H54 (cell line): ENCODE data around the gene MAPKAP1.

Experiments used
- DNase-seq: peaks from one replicate; pipeline ENCODE4 v3.0.0; 2011; ENCODE audit warnings: low spot score, mixed read lengths; ENCODE audit not compliant: insufficient read length
- FAIRE-seq: peaks from 3 replicates; lab custom pipeline; 2011; peaks lifted over from hg19 to GRCh38; lab: Jason Lieb, UNC
- POLR2A ChIP-seq: IDR thresholded peaks from 2 replicates; pipeline ENCODE4 v1.6.1; 2011; ENCODE audit warnings: low read depth, mild to moderate bottlenecking, low read length

Gene MAPKAP1

GRCh38 chr9:125706651-125707471 lies at the start of gene MAPKAP1:
Gene MAPKAP1 (minus strand): TSS chr9:125707208. CDS start chr9:125672574, 34,634 bp downstream.
- peak; percentile 70 for TF ChIP-seq POLR2A
- DNase-seq (peak; percentile 99), FAIRE-seq (peak; percentile 81)

GRCh38 chr9:125756518-125756917 lies 49.5 kb upstream of the MAPKAP1 start:
- no peak for TF ChIP-seq POLR2A
- FAIRE-seq (peak; percentile 98), DNase-seq (no peak)

GRCh38 chr9:125755340-125755739 lies 48.3 kb upstream of the MAPKAP1 start:
- peak; percentile 93 for FAIRE-seq
- TF ChIP-seq POLR2A = no peak
- DNase-seq = no peak

DNA sequence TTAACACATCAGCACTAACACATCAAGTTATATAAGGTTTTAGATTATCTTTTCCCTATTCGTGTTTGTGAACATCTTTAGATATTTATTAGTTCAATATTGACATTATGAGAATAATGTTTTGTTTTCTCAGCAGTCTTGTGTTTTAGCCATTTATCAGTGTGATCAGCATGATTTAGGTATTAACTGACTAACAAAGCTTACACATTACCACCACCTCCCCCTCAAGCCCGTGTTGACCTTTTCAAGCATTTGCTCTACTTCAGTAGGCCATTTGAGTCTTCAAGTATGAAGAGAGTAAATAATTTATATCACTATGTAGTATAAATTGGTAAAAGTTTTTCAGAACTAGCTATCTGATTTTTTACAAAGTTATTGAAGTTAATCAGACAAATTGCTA lies 47.1 kb upstream of the MAPKAP1 start:
- TF ChIP-seq POLR2A = no peak
- peak; percentile 96 for FAIRE-seq
- no peak for DNase-seq

- TF ChIP-seq POLR2A = no peak
- no peak for DNase-seq
- peak; percentile 91 for FAIRE-seq
These were observed 45.1 kb upstream of the MAPKAP1 start for GRCh38 chr9:125752070-125752628.

- no peak for DNase-seq
- peak; percentile 95 for FAIRE-seq
- no peak for TF ChIP-seq POLR2A
These were observed 43.6 kb upstream of the MAPKAP1 start for GRCh38 chr9:125750627-125751011.

DNA sequence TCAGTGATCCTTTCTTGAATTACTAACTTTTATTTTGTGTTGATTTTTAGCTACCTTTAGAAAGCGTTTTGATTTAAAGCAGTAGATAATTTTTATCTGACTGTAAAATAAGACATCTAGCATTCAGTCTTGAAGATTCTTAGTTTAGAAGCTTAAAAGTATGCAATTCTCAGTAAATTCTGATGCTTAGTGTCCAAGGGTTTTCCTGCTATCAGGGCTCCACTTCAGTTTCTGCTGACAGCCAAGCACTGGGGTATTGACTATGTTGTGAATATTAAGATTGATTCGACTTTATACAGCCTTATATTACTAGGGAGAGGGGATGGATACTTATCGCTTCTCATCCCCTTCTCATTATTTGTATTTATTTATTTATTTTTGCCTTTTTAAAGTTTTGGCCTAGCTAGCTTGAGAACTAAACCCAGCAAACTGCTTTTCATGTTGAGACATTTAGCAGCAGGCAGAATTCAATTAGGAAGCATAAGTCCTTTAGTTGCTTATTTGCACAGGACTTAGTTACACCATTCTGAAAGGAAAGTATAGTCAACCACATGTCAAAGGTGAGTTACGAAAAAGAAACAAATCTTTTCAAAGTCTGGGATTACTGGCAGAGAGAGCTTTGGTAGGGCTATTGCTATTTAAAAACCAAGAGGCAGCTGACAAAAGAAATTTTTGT lies 43.1 kb upstream of the MAPKAP1 start:
- DNase-seq (no peak), FAIRE-seq (no peak)

GRCh38 chr9:125749287-125749935 lies 42.4 kb upstream of the MAPKAP1 start:
- no peak for FAIRE-seq
- no peak for TF ChIP-seq POLR2A
- no peak for DNase-seq

More for the DNA sequence above, 43.1 kb upstream of the MAPKAP1 start:
- no peak for TF ChIP-seq POLR2A

DNA sequence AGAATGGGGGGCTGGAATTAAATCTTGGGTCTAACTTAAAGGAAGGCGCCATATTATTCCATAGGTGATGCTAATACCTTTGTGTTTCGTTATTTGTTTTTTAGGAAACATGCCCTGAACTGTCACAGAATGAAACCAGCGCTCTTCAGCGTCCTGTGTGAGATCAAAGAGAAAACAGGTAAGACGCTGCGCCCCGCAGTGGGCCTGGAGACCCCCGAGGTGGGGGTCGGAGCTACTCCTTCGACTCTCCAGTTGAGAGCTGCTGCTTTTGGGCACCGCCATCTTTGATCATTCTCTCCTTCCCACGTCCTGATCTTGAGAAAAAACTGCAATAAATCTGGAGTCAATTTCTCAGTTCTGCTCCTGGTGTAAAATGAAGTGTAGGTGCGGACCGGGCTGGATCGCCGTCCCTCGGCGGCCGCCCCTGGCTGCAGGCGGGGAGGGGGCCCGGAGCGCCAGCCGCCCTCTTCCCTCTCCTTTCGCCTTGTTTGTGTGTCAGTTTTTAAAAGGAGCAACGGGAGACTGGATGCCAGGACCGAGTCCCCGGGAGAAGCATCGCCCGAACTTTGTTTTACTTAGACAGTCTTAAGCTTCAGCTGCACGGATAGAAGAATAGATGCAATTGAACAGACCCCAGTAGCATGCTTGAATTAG lies 41.6 kb upstream of the MAPKAP1 start:
- no peak for TF ChIP-seq POLR2A
- DNase-seq = peak; percentile 49
- peak; percentile 20 for FAIRE-seq

- DNase-seq = peak; percentile 32
- FAIRE-seq = no peak
- TF ChIP-seq POLR2A = 0 out of 2 replicates have a peak, but pooled peaks have one; percentile 41
These were observed 40.9 kb upstream of the MAPKAP1 start for GRCh38 chr9:125747765-125748445.

- FAIRE-seq = no peak
- peak; percentile 56 for DNase-seq
- peak; percentile 53 for TF ChIP-seq POLR2A
These were observed 40.2 kb upstream of the MAPKAP1 start, which contains the start of gene PBX3 for GRCh38 chr9:125747053-125747764. Gene PBX3 (plus strand): TSS chr9:125747373.

DNA sequence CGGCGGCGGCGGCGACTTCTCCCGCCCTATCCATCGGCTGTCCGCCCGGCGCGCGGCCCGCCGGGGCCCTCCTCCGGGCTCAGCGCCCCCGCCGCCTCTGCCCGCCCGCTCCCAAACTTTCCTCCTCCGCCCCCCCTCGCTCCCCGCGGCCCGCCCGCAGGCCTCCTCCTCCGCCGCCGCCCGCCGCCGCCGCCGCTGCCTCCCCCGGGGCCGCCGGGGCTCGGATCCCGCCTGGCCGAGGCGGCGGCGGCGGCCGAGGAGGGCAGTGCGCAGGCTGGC lies 39.7 kb upstream of the MAPKAP1 start:
- FAIRE-seq (no peak), DNase-seq (no peak)
- TF ChIP-seq POLR2A = no peak
